RKO (cell line): Measurements from ENCODE around the gene RBM18.
A peak's percentile ranks its signal among the peaks of the same experiment; 100 is the strongest.

Experiments
- DNase-seq: peaks from one replicate; pipeline ENCODE4 v3.0.0-alpha.2; 2016; ENCODE audit warnings: low spot score

The RBM18 gene

GRCh38 chr9:122258886-122259415 lies 5.7 kb downstream of the RBM18 start:
- no peak for DNase-seq

DNA sequence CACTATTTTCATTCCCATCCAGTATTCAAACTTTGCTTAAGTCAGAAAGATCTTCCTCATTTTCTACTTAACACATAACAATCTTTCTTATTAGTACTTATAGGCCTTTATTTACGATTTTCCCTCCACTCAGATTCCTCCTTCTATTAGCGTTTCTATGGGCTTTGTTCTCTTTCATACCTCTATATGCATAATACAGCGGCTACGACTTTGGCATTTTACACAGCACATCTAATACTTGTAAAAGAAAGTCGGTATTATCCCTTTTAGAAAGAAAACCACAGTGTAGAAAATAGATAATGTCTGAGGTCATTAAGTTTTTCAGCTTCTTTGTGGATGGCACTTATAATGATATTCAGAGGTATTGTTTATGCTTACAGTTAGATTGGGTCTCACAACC lies 8.4 kb downstream of the RBM18 start:
- DNase-seq = no peak

- DNase-seq = no peak
Observed at GRCh38 chr9:122254761-122255160, 9.9 kb downstream of the RBM18 start.

- no peak for DNase-seq
Observed at GRCh38 chr9:122252796-122253195, 11.8 kb downstream of the RBM18 start.

DNA sequence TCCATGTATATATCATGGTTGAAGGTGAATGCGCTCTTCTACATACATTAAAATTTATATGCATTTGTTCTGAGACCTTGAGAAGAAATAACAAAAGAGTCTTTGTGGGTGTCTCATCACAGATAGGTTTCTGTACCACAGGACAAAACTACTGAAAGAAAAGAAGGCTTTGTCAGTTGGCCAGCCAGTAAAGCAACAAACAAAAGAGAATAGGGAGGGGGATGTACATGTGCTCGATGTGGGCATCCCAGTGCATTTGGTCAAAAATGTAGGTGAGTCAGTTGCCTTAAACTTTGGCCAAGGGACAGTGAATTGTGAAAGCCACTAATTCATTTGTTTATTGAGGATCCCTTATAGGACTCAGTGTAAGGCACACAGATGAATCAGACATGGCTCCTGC lies 13.3 kb downstream of the RBM18 start:
- DNase-seq = no peak

DNA sequence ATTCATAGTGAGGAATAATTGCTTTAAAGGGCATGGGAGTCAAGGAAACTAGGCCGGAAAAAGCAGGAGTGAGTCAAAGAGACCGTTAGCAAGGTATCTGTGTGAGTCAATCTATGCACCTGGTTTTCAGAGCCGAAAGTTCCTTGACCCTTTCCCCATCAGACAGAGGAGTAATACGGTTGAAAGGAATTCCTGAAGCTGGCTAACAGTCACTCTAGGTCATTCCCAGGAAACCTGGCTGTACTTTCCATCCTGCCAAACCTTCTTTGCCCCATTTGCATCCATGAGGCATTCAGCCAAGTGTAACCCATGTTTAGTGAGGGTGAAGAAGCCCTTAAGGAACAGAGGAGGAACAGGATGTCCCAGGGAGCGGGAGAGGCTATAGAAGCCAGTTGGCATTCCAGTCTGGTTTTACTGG lies 16.2 kb downstream of the RBM18 start:
- DNase-seq = no peak

DNA sequence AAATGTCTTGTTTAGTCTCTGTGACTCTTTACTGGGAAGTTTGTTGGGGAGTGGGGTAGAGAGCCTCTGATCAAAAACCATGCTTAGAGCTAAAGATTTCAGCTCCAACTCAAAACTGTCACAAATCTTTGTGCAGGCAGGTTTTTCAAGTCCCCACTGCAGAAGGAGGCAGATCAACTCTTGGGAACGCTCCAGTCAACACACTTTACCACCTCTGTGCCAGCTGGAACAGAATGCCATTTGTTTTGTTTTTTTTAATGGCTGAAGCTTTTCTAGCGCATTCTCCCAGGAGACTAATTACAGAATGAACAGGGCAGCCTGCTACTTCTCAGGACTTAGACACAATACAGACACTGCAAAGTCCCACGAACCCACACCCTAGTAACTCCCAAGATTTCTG lies 18.0 kb downstream of the RBM18 start:
- DNase-seq = no peak

DNA sequence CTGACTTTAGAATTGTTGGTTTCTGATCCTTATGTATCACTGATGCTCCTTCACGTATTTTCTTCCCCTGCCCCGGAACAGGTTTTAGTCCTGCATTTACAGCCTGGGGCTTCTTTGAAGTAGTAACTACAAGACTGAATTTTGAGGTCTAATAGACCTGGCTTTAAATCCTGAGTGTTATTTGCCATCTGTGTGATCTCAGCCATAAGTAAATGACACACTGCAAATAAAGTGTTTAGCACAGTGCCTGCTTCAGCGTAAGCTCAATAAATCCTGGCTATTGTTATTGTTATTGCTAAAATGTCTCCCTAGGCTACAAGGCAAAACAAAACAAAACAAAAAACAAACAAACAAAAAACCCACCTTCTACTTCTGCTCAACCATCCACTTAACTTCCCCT lies 20.3 kb downstream of the RBM18 start:
- no peak for DNase-seq

GRCh38 chr9:122239722-122240121 lies 24.9 kb downstream of the RBM18 start:
- DNase-seq = no peak

GRCh38 chr9:122236681-122237080 lies 28.0 kb downstream of the RBM18 start:
- DNase-seq = peak; percentile 49

DNA sequence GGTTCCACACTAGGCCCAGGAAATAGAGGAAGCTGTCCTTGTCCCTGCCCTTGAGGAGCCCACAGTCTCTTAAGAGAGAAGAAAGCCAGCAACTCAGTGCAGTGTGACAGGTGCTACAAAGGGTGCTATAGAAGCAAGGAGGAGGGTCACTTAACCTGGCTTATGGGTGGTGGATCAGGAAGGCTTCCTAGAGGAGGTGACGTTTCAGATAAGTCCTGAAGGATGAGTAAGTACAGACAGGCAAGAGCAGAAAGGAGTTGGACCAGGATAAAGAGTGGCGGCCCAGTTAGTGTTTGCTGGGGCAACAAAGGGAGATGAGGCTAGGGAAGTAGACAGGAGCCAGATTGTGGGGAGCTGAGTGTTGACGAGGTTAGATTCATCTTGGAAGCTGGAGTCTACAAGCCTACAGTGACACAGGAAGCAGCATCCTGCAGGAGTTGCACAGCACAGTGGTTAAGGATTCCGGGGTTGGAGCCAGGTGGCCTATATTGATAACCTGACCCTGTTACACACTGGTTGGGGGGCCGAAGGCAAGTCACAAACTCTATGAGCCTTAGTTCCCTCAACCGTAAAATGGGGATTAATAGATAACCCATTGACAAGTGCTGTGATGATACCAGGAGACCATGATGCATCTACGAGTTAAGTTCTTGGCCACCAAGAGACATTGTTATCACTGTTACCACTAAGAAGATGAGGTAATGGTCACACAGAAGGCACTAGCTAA lies 30.5 kb downstream of the RBM18 start:
- no peak for DNase-seq

GRCh38 chr9:122232796-122233306 lies 31.8 kb downstream of the RBM18 start:
- no peak for DNase-seq

DNA sequence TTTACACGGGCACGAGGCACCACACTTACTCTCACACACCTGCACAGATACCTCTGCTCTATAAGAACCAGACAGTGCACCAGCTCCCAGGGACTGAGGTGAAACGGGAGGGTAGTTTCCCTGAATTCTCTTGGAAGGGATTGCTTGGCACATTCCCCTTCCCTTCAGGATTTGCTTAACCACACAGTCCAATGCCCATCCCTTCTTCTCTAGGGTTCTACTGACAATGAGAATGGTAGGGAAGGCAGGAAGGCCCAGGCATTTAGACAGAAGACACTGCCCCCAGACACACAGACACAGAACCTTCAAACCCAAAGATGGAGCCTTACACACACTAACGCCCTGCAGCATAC lies 35.2 kb downstream of the RBM18 start:
- DNase-seq = no peak

DNA sequence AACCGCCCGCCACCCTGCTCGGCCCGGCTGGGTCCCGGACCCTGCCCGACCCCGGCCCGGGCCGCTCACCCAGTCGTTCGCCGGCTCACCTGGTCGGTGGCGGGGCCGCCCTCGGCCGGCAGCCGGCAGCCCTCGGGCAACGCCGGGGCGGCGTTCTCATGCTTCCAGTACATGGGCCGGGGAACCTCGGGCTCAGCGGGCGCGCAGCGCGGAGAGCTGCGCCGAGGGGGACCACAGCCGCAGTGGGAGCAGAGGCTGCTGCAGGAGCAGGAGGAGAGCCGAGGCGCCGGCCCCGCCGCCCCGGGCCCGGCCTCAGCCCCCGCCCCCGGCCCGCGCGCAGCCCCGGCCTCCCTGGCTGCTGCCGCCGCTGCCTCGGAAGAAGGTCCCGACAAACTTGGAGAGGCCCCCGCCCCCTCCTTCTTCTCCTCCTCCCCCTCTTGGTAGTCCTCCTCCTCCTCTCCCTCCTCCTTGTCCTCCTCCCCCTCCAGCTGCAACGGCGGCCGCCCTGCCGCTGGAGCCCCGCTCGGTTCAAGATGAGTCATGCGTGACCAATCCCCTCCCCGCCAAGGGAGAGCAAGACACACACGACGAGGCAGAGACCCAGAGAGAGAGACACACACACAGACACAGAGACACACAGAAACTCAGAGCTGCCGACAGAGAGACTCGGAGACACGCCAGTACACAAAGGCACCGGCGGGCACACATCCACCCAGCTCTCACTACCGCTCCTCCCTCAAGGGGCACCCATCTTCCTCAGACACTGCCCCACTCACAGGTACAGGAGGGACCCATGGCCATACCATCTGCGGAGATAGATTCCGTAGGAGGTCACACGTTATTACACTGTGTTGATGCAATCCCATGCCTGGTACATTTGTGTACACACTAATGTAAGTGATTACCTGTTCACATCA lies 35.8 kb downstream of the RBM18 start, which contains the start of gene LHX6:
TSS of gene LHX6 (minus strand) at position 390 of the 917 bp plus-strand sequence. CDS start at position 173, 217 bp downstream.
- no peak for DNase-seq

DNA sequence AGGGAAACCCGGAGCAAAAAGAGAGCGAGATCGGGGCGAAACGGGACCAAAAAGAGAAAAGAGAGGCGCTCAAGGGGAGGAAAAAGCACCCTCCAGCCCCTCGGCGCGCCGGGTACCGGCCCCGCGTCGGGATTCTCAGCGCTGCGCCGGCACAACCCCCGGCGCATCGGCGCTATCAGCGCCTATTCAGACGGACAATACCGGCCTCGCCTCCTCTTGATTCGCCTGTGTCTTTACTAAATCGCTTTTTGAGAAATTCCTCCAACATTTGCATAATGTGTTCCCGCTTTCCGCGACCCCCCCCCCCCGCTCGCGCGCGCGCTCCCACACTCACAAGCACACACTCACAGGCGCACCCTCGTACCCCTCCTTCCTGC lies 36.5 kb downstream of the RBM18 start:
- DNase-seq = no peak

GRCh38 chr9:122227575-122227900 lies 37.1 kb downstream of the RBM18 start:
- no peak for DNase-seq

DNA sequence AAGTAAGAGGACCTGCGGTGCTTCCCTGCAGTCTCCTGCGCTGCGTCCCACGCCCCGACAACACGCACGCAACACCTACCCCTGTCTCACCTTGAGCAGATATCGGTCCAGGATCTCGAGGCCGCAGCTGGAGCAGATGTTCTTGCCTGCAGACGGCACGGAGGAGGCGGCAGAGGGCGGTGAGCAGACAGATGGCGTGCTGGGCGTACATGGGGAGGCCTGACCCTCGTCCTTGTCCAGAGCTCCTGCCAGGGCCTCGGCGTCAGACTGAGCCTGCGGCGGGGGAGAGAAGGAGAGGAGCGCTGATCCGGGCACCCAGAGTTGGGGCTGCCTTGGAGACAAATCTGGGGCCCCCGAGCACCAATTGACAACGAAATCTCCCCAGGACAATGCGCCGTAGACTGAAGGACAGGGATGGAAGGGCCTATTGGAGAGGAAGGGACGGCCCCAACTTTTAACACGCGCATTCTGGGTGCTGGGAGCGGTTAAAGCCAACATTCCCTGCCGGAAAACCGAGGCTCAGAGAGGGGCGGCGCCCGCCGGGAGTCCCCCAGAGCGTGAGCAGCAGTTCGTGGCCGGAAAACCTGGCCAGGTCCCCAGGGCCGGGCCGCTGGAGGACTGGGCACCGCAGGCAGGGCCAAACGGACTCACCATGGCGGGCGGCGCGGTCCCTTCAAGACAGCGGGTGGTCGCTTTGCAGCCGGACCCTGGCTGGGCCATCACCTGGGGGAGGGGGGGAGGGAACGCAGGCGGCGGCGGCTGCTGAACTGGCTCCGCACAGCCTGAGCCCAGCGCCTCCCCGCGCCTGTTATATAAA lies 37.7 kb downstream of the RBM18 start:
- DNase-seq = no peak

- DNase-seq = no peak
Observed at GRCh38 chr9:122226142-122226757, 38.4 kb downstream of the RBM18 start.

- DNase-seq = no peak
Observed at GRCh38 chr9:122225312-122226141, 39.1 kb downstream of the RBM18 start.

DNA sequence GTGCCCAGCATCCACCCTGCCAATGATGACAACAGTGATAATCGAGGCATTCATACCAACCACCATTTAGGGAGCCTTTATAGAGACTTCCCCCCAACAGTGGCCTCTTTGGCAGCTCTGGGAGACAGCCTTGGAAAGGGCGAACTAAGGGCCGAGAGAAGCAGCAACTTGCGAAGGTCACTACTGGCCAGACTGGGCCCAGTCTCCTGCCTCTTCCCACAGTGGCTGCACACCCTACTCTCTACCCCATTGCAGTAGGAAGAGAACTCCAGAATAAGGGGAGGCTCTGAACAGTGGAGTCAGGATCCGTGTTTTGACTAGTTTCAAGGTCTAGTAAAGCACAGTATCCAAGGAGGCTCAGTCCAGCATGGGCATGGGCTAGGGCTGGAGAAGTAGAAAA lies 41.2 kb downstream of the RBM18 start:
- no peak for DNase-seq

DNA sequence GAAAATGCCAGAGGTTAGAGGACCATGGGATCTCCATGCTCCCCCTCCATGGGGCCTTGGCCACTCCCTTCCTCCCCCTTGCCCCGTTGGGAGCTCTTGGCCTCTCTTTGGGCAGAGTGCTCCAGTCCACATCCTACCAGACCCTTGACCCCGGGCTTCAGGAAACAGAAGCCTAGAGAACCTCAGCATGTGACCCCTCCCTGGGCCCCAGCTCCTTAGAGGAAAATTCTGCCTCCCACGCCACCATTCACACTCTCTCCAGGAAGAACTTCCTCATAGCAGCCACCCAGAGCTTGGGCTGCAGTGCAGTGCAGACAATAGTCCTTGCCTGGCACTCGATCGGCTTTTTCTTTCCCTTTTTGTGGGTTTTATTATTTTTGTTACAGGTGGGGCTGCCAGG lies 41.8 kb downstream of the RBM18 start:
- DNase-seq = no peak
